GM12878 (cell line): ENCODE results near the gene ZNF10. TPM values are rescaled to one million over a fixed set of nuclear protein-coding genes. Genes with fewer than 3 reads are reported as not detected.

Experiments used
- ATAC-seq: fragments of 200-7000 bp; cut with Tn5 transposase; 3 replicates; pipeline ENCODE4 v1.9.1; 2020; ENCODE audit warnings: mild to moderate bottlenecking, moderate library complexity
- BruUV-seq: library from RNA; stranded (reverse); fragments of 400-500 nt; replicated peaks from 2 replicates; lab custom pipeline; 2021; lab: Mats Ljungman, UMichigan
- CTCF ChIA-PET: fragments of 300-600 bp; sonication (Branson Sonifier 250); formaldehyde crosslinking; extraction: SDS; loops from one replicate; lab custom pipeline; 2021; ENCODE audit warnings: inconsistent platforms; lab: Yijun Ruan, JAX
- POLR2A ChIA-PET: fragments of 350-600 bp; formaldehyde crosslinking; extraction: SDS; loops from one replicate; lab custom pipeline; 2021; ENCODE audit warnings: inconsistent platforms; lab: Charles Lee
- RAD21 ChIA-PET: fragments of 300-600 bp; sonication (Branson Sonifier 250); formaldehyde crosslinking; loops from one replicate; lab custom pipeline; 2023; ENCODE audit warnings: antibody characterized with exemption; ENCODE audit not compliant: unreplicated experiment; lab: Charles Lee
- SMC1A ChIA-PET: fragments of 300-600 bp; sonication (Branson Sonifier 250); formaldehyde crosslinking; loops from one replicate; lab custom pipeline; 2023; ENCODE audit not compliant: unreplicated experiment, uncharacterized antibody; lab: Charles Lee
- DNase-seq: peaks from one replicate; pipeline ENCODE4 v3.0.0-alpha.2; 2011; ENCODE audit warnings: low read depth, low spot score
- FAIRE-seq: peaks from 3 replicates; lab custom pipeline; 2011; peaks lifted over from hg19 to GRCh38; lab: Jason Lieb, UNC
- H2AFZ ChIP-seq: 2 replicates; pipeline ENCODE4 v1.6.0; 2011; ENCODE audit warnings: low read depth, low read length, control low read depth; ENCODE audit not compliant: control insufficient read depth
- H3K27ac ChIP-seq: 2 replicates; pipeline ENCODE4 v1.5.1; 2011; ENCODE audit warnings: control low read depth; ENCODE audit not compliant: control insufficient read depth, insufficient read depth
- H3K27me3 ChIP-seq, 2 experiments: replicated peaks in 1 of 2; 2 replicates each; pipeline versions ENCODE4 v1.6.0 to v1.6.1; 2011; ENCODE audit warnings: low read length in 1 of 2; ENCODE audit not compliant: control insufficient read depth in 2 of 2, insufficient read depth in 2 of 2
- H3K36me3 ChIP-seq, 2 experiments: 2 replicates each; pipeline ENCODE4 v1.5.1; 2011; ENCODE audit warnings: low read length in 1 of 2; ENCODE audit not compliant: control insufficient read depth in 2 of 2, insufficient read depth in 2 of 2
- H3K4me1 ChIP-seq: 2 replicates; pipeline ENCODE4 v1.6.1; 2011; ENCODE audit warnings: mild to moderate bottlenecking, low read length, moderate library complexity, mixed read lengths; ENCODE audit not compliant: control insufficient read depth, insufficient read depth
- H3K4me2 ChIP-seq: 2 replicates; pipeline ENCODE4 v1.6.0; 2011; ENCODE audit warnings: control low read depth; ENCODE audit not compliant: control insufficient read depth, insufficient read depth
- H3K4me3 ChIP-seq: fragments of 200-600 bp; sonication (generic); 2 replicates; pipeline ENCODE4 v1.5.1; 2016
- H3K79me2 ChIP-seq: 2 replicates; pipeline ENCODE4 v1.6.0; 2011; ENCODE audit warnings: low read length; ENCODE audit not compliant: control insufficient read depth, insufficient read depth
- H3K9ac ChIP-seq: 2 replicates; pipeline ENCODE4 v1.8.0; 2011; ENCODE audit warnings: low read length, control low read depth, mixed read lengths; ENCODE audit not compliant: control insufficient read depth, insufficient read depth
- H3K9me3 ChIP-seq: replicated peaks from 3 replicates; pipeline ENCODE4 v1.5.1; 2011; ENCODE audit warnings: mild to moderate bottlenecking, low read length; ENCODE audit not compliant: control insufficient read depth, insufficient read depth
- H4K20me1 ChIP-seq: 2 replicates; pipeline ENCODE4 v1.6.0; 2011; ENCODE audit not compliant: control insufficient read depth, insufficient read depth
- ATF7 ChIP-seq: fragments of 450-650 bp; IDR thresholded peaks from 2 replicates; pipeline ENCODE4 v1.6.1; 2016; ENCODE audit warnings: low read depth, mild to moderate bottlenecking
- CHD1 ChIP-seq: IDR thresholded peaks from 2 replicates; pipeline ENCODE4 v1.6.1; 2012; ENCODE audit warnings: low read depth, low read length, improper control_type of control experiment
- ELK1 ChIP-seq: IDR thresholded peaks from 2 replicates; pipeline ENCODE4 v1.6.1; 2012; ENCODE audit warnings: low read depth, low read length, improper control_type of control experiment
- KAT2A ChIP-seq: conservative IDR thresholded peaks from 2 replicates; pipeline ENCODE4 v1.6.1; 2011; ENCODE audit warnings: low read depth, low read length; ENCODE audit not compliant: control insufficient read depth
- MEF2A ChIP-seq: IDR thresholded peaks from 2 replicates; pipeline ENCODE4 v1.6.1; 2011; ENCODE audit warnings: low read depth, mild to moderate bottlenecking, low read length, moderate library complexity; ENCODE audit not compliant: insufficient read depth
- MYB ChIP-seq: fragments of 150-350 bp; IDR thresholded peaks from 2 replicates; pipeline ENCODE4 v1.6.1; 2014; ENCODE audit warnings: mild to moderate bottlenecking, low read depth, low read length, borderline replicate concordance
- MYC ChIP-seq: IDR thresholded peaks from 2 replicates; pipeline ENCODE4 v1.6.1; 2011; ENCODE audit warnings: mild to moderate bottlenecking, low read length, moderate library complexity, inconsistent platforms; ENCODE audit not compliant: insufficient read depth, insufficient replicate concordance, insufficient read length, severe bottlenecking
- NR2C1 ChIP-seq: fragments of 450-650 bp; IDR thresholded peaks from 2 replicates; pipeline ENCODE4 v1.6.1; 2017; ENCODE audit warnings: antibody characterized with exemption, mild to moderate bottlenecking, moderate library complexity
- RAD51 ChIP-seq: fragments of 450-650 bp; IDR thresholded peaks from 2 replicates; pipeline ENCODE4 v1.6.1; 2016; ENCODE audit warnings: moderate library complexity, mild to moderate bottlenecking, inconsistent platforms
- SMAD1 ChIP-seq: fragments of 450-650 bp; IDR thresholded peaks from 2 replicates; pipeline ENCODE4 v1.6.1; 2018; ENCODE audit warnings: mild to moderate bottlenecking, low read depth; ENCODE audit not compliant: partially characterized antibody
- SUPT20H ChIP-seq: IDR thresholded peaks from 2 replicates; pipeline ENCODE4 v1.6.1; 2011; ENCODE audit warnings: low read depth, mild to moderate bottlenecking, low read length, moderate library complexity, borderline replicate concordance; ENCODE audit not compliant: control insufficient read depth
- YBX1 ChIP-seq: fragments of 450-650 bp; IDR thresholded peaks from 2 replicates; pipeline ENCODE4 v1.6.1; 2016; ENCODE audit warnings: antibody characterized with exemption
- YY1 ChIP-seq: IDR thresholded peaks from 2 replicates; pipeline ENCODE4 v1.6.1; 2011; ENCODE audit warnings: low read depth, mild to moderate bottlenecking, low read length
- ZBTB33 ChIP-seq: fragments of 450-650 bp; IDR thresholded peaks from 2 replicates; pipeline ENCODE4 v1.6.1; 2017; ENCODE audit warnings: mild to moderate bottlenecking
- ZSCAN29 ChIP-seq: fragments of 450-650 bp; IDR thresholded peaks from 2 replicates; pipeline ENCODE4 v1.6.1; 2017; ENCODE audit warnings: mild to moderate bottlenecking, moderate library complexity
- WGBS: methylation state at CpG from one replicate; pipeline ENCODE4 v1.1.6; 2016; ENCODE audit warnings: low lambda C conversion rate; ENCODE audit not compliant: insufficient replicate concordance, insufficient coverage; ENCODE audit errors: missing lambda C conversion rate; 5-methylcytosine and 5-hydroxymethylcytosine counted together
- in situ Hi-C: fragments of 300-500 bp; cut with MboI; formaldehyde crosslinking; loops from 9 replicates; pipeline ENCODE4 v1.14.3; 2018; ENCODE audit warnings: mixed read lengths
- intact Hi-C: fragments of 100-400 bp; cut with micrococcal nuclease; formaldehyde crosslinking; loops from one replicate; pipeline ENCODE4 v1.14.2; 2022; ENCODE audit not compliant: unreplicated experiment
- polyA plus RNA-seq, 11 experiments: library from polyadenylated mRNA; depleted of rRNA in 4 of 11; unstranded in 6 of 11; stranded (reverse) in 5 of 11; fragments of >200 nt; fragmentation: Nextera tagmentation in 4 of 11; fragmentation: Illumina TruSeq in 1 of 11; extraction: Ambion mirVana in 4 of 11; extraction: Trizol in 1 of 11; gene quantifications; 1 replicate in 1 of 11; 2 replicates in 10 of 11; pipeline versions ENCODE4 v1.2.1 to v1.2.3, GENCODE V29; 2011 to 2016; ENCODE audit warnings: inconsistent platforms in 2 of 11, missing spikeins in 2 of 11, low read depth in 1 of 11
- total RNA-seq, 4 experiments: library from RNA; depleted of rRNA in 3 of 4; stranded (reverse); fragments of >200 nt in 3 of 4; fragmentation: Illumina TruSeq in 1 of 4; extraction: Trizol in 1 of 4; gene quantifications; 2 replicates each; pipeline versions ENCODE4 v1.2.1 to v1.2.3, GENCODE V29; 2013 to 2021

ZNF10 gene
- total and polyA plus RNA-seq, 10 of the 15 experiments (the other 5 are each of a cell fraction or from before 2014, with no cell fraction given), result 1.7 to 4.2 (median 2.9) TPM

- Histone ChIP-seq H3K9me3 (peaks cover 46% of the 10 kb centered on the region), H3K27me3 (no peaks in the 10 kb centered on the region), H4K20me1 (no peaks in the 10 kb centered on the region), H3K4me2 (no peak overlapping the region), H3K27ac (no peak overlapping the region), H3K4me1 (no peaks in the 10 kb centered on the region), H2AFZ (no peak overlapping the region), H3K36me3 (peaks cover 0 to 14% of the 10 kb centered on the region in 2 experiments; a peak in 1 of 4 replicates), H3K4me3 (no peak overlapping the region), H3K79me2 (no peaks in the 10 kb centered on the region), H3K9ac (no peak overlapping the region)
- CTCF ChIA-PET, result no interaction called here
- no peak for FAIRE-seq
- SMC1A ChIA-PET, result no interaction called here
- TF ChIP-seq ZBTB33 (no peak), SMAD1 (no peak), CHD1 (no peak), KAT2A (no peak), SUPT20H (no peak), ZSCAN29 (no peak), YBX1 (no peak), MYB (no peak), ATF7 (no peak), ELK1 (no peak), MYC (no peak), MEF2A (no peak), YY1 (no peak), RAD51 (no peak), NR2C1 (no peak)
- in situ Hi-C loops, result no loop called here
- RAD21 ChIA-PET, result no interaction called here
- intact Hi-C loops, result no loop called here
- ATAC-seq, result no peak
- POLR2A ChIA-PET, result no interaction called here
- WGBS, result 97% methylated on average over 2 of the region's 2 CpGs
- BruUV-seq, result no TSS peak
- no peak for DNase-seq
Observed at GRCh38 chr12:133108150-133108549, 22.3 kb upstream of the ZNF10 start.
